DND-41 (cell line): ENCODE data around the gene WIPI1.

ENCODE experiments used
- ATAC-seq: fragments of 200-7000 bp; cut with Tn5 transposase; 3 replicates; pipeline ENCODE4 v1.9.1; 2021; ENCODE audit warnings: low read depth; ENCODE audit not compliant: insufficient read depth
- DNase-seq: peaks from one replicate; pipeline ENCODE4 v3.0.0-alpha.2; 2020
- H2AFZ ChIP-seq: 2 replicates; pipeline ENCODE4 v1.6.0; 2012; ENCODE audit warnings: low read depth, low read length
- H3K27ac ChIP-seq: 2 replicates; pipeline ENCODE4 v1.5.1; 2012; ENCODE audit warnings: low read length, inconsistent platforms
- H3K27me3 ChIP-seq: fragments of 200-600 bp; sonication (generic); 2 replicates; pipeline ENCODE4 v1.6.0; 2012; ENCODE audit warnings: low read length, mild to moderate bottlenecking, inconsistent platforms; ENCODE audit not compliant: insufficient read depth, poor library complexity
- H3K36me3 ChIP-seq: 2 replicates; pipeline ENCODE4 v1.5.1; 2012; ENCODE audit warnings: low read length, inconsistent platforms; ENCODE audit not compliant: insufficient read depth
- H3K4me1 ChIP-seq: 2 replicates; pipeline ENCODE4 v1.5.1; 2012; ENCODE audit warnings: mild to moderate bottlenecking, low read length; ENCODE audit not compliant: insufficient read depth
- H3K4me2 ChIP-seq: 2 replicates; pipeline ENCODE4 v1.6.0; 2012; ENCODE audit warnings: mild to moderate bottlenecking, moderate library complexity, low read length, inconsistent platforms; ENCODE audit not compliant: insufficient read depth
- H3K4me3 ChIP-seq, 2 experiments: fragments of 200-600 bp in 1 of 2; shearing (Covaris generic) in 1 of 2; 2 replicates each; pipeline ENCODE4 v1.5.1; 2012 to 2016; ENCODE audit warnings: inconsistent platforms in 2 of 2, low read length in 2 of 2, mild to moderate bottlenecking in 2 of 2, low read depth in 1 of 2, moderate library complexity in 1 of 2
- H3K79me2 ChIP-seq: 2 replicates; pipeline ENCODE4 v1.6.0; 2012; ENCODE audit warnings: low read length, inconsistent platforms; ENCODE audit not compliant: insufficient read depth
- H3K9ac ChIP-seq: 2 replicates; pipeline ENCODE4 v1.6.0; 2012; ENCODE audit warnings: low read depth, mild to moderate bottlenecking, inconsistent platforms, low read length, moderate library complexity
- H3K9me3 ChIP-seq: 2 replicates; pipeline ENCODE4 v1.5.1; 2012; ENCODE audit warnings: low read length, moderate library complexity, mild to moderate bottlenecking, inconsistent platforms; ENCODE audit not compliant: insufficient read depth, severe bottlenecking
- H4K20me1 ChIP-seq: 2 replicates; pipeline ENCODE4 v1.6.0; 2012; ENCODE audit warnings: low read length; ENCODE audit not compliant: insufficient read depth
- CTCF ChIP-seq: IDR thresholded peaks from 2 replicates; pipeline ENCODE4 v1.5.1; 2012; ENCODE audit warnings: borderline replicate concordance, low read length, moderate library complexity, mild to moderate bottlenecking; ENCODE audit not compliant: poor library complexity, severe bottlenecking; ENCODE audit errors: extremely low read depth
- EZH2 ChIP-seq: IDR thresholded peaks from 3 replicates; pipeline ENCODE4 v1.6.1; 2012; ENCODE audit warnings: borderline replicate concordance, low read depth, mild to moderate bottlenecking, moderate library complexity, low read length, inconsistent platforms; ENCODE audit not compliant: severe bottlenecking

WIPI1 gene

GRCh38 chr17:68435361-68435760 is 21.9 kb downstream of the WIPI1 start:
- no peak for TF ChIP-seq EZH2
- TF ChIP-seq CTCF = no peak
- DNase-seq (no peak), ATAC-seq (no peak)
- Histone ChIP-seq H3K9ac (no peak overlapping the region), H4K20me1 (no peaks in the 10 kb centered on the region), H3K9me3 (no peaks in the 10 kb centered on the region), H3K27me3 (no peaks in the 10 kb centered on the region), H3K4me1 (peaks cover 38% of the 10 kb centered on the region), H3K27ac (peak overlapping the region; percentile 83), H3K79me2 (no peaks in the 10 kb centered on the region), H3K4me3 (no peak overlapping the region), H3K4me2 (no peak overlapping the region), H2AFZ (no peak overlapping the region), H3K36me3 (0 out of 2 replicates have a peak, but pooled peaks cover 5% of the 10 kb centered on the region)

GRCh38 chr17:68433911-68434508 is 23.3 kb downstream of the WIPI1 start:
- Histone ChIP-seq H3K4me2 (no peak overlapping the region), H3K4me3 (no peak overlapping the region), H4K20me1 (no peaks in the 10 kb centered on the region), H2AFZ (no peak overlapping the region), H3K9me3 (no peaks in the 10 kb centered on the region), H3K27ac (no peak overlapping the region; the same call in none of the 2 replicates), H3K4me1 (peaks cover 38% of the 10 kb centered on the region), H3K36me3 (peaks cover 7% of the 10 kb centered on the region; the same call in 1 of the 2 replicates), H3K9ac (no peak overlapping the region), H3K27me3 (no peaks in the 10 kb centered on the region), H3K79me2 (no peaks in the 10 kb centered on the region)
- no peak for TF ChIP-seq CTCF
- TF ChIP-seq EZH2 = no peak
- DNase-seq (no peak), ATAC-seq (no peak)

GRCh38 chr17:68433211-68433610 is 24.1 kb downstream of the WIPI1 start:
- H3K4me1 ChIP-seq = peaks cover 35% of the 10 kb centered on the region
- no peaks in the 10 kb centered on the region for H3K27me3 ChIP-seq
- H4K20me1 ChIP-seq = no peaks in the 10 kb centered on the region
- no peak for TF ChIP-seq EZH2
- TF ChIP-seq CTCF = no peak
- DNase-seq = no peak
- no peaks in the 10 kb centered on the region for H3K9me3 ChIP-seq
- no peak overlapping the region for H3K27ac ChIP-seq
- no peak overlapping the region for H3K4me3 ChIP-seq
- no peak for ATAC-seq
- H3K79me2 ChIP-seq = no peaks in the 10 kb centered on the region
- peaks cover 14% of the 10 kb centered on the region for H3K36me3 ChIP-seq
- no peak overlapping the region for H3K4me2 ChIP-seq
- H3K9ac ChIP-seq = no peak overlapping the region
- H2AFZ ChIP-seq = no peak overlapping the region
